ENCODE results near the gene LARGE1.

The LARGE1 gene

GRCh38 chr22:33932997-33933396 is 12.7 kb upstream of the LARGE1 start:
- Histone ChIP-seq H3K9ac (ENCODE audit: low read depth, low read length) (no peak overlapping the region), H3K4me1 (ENCODE audit: insufficient read depth, low read length) (no peaks in the 10 kb centered on the region), H3K36me3 (ENCODE audit: insufficient read depth, low read length) (no peaks in the 10 kb centered on the region), H2AFZ (ENCODE audit: low read depth, low read length) (no peak overlapping the region), H3K4me3 (ENCODE audit: low read depth in 1 of 2, low read length in 2 of 2) (no peak overlapping the region), H3K27ac (ENCODE audit: low read length) (no peak overlapping the region), H3K9me3 (ENCODE audit: insufficient read depth, low read length, severe bottlenecking) (no peaks in the 10 kb centered on the region), H3K27me3 (ENCODE audit: insufficient read depth, low read length, poor library complexity) (no peaks in the 10 kb centered on the region), H4K20me1 (ENCODE audit: insufficient read depth, low read length) (no peaks in the 10 kb centered on the region), H3K4me2 (ENCODE audit: insufficient read depth, low read length) (no peak overlapping the region), H3K79me2 (ENCODE audit: insufficient read depth, low read length) (no peaks in the 10 kb centered on the region)
- TF ChIP-seq CTCF (IDR thresholded peaks at IDR 0.05; ENCODE audit: borderline replicate concordance, extremely low read depth, low read length, poor library complexity, severe bottlenecking) (no peak), EZH2 (IDR thresholded peaks at IDR 0.05; ENCODE audit: borderline replicate concordance, low read depth, low read length, severe bottlenecking) (no peak)
- DNase-seq (no peak), ATAC-seq (ENCODE audit: insufficient read depth, low read depth) (no peak)

GRCh38 chr22:33931406-33931805 is 11.1 kb upstream of the LARGE1 start:
- H3K4me3 ChIP-seq (ENCODE audit: low read depth in 1 of 2, low read length in 2 of 2): no peak overlapping the region
- no peaks in the 10 kb centered on the region for H4K20me1 ChIP-seq (ENCODE audit: insufficient read depth, low read length)
- no peak overlapping the region for H3K27ac ChIP-seq (ENCODE audit: low read length)
- H3K79me2 ChIP-seq (ENCODE audit: insufficient read depth, low read length): no peaks in the 10 kb centered on the region
- no peaks in the 10 kb centered on the region for H3K9me3 ChIP-seq (ENCODE audit: insufficient read depth, low read length, severe bottlenecking)
- no peak overlapping the region for H3K4me2 ChIP-seq (ENCODE audit: insufficient read depth, low read length)
- H3K4me1 ChIP-seq (ENCODE audit: insufficient read depth, low read length): no peaks in the 10 kb centered on the region
- TF ChIP-seq CTCF (IDR thresholded peaks at IDR 0.05; ENCODE audit: borderline replicate concordance, extremely low read depth, low read length, poor library complexity, severe bottlenecking): no peak
- TF ChIP-seq EZH2 (IDR thresholded peaks at IDR 0.05; ENCODE audit: borderline replicate concordance, low read depth, low read length, severe bottlenecking): no peak
- no peaks in the 10 kb centered on the region for H3K27me3 ChIP-seq (ENCODE audit: insufficient read depth, low read length, poor library complexity)
- no peaks in the 10 kb centered on the region for H3K36me3 ChIP-seq (ENCODE audit: insufficient read depth, low read length)
- DNase-seq: no peak
- H2AFZ ChIP-seq (ENCODE audit: low read depth, low read length): no peak overlapping the region
- ATAC-seq (ENCODE audit: insufficient read depth, low read depth): no peak
- H3K9ac ChIP-seq (ENCODE audit: low read depth, low read length): no peak overlapping the region

GRCh38 chr22:33927752-33928151 is 7.5 kb upstream of the LARGE1 start:
- Histone ChIP-seq H2AFZ (ENCODE audit: low read depth, low read length) (no peak overlapping the region), H3K9me3 (ENCODE audit: insufficient read depth, low read length, severe bottlenecking) (no peaks in the 10 kb centered on the region), H3K4me3 (ENCODE audit: low read depth in 1 of 2, low read length in 2 of 2) (no peak overlapping the region), H3K27me3 (ENCODE audit: insufficient read depth, low read length, poor library complexity) (no peaks in the 10 kb centered on the region), H3K79me2 (ENCODE audit: insufficient read depth, low read length) (no peaks in the 10 kb centered on the region), H3K4me1 (ENCODE audit: insufficient read depth, low read length) (no peaks in the 10 kb centered on the region), H3K4me2 (ENCODE audit: insufficient read depth, low read length) (no peak overlapping the region), H3K36me3 (ENCODE audit: insufficient read depth, low read length) (no peaks in the 10 kb centered on the region), H4K20me1 (ENCODE audit: insufficient read depth, low read length) (no peaks in the 10 kb centered on the region), H3K27ac (ENCODE audit: low read length) (no peak overlapping the region), H3K9ac (ENCODE audit: low read depth, low read length) (no peak overlapping the region)
- DNase-seq: no peak
- ATAC-seq (ENCODE audit: insufficient read depth, low read depth): no peak
- no peak for TF ChIP-seq CTCF (IDR thresholded peaks at IDR 0.05; ENCODE audit: borderline replicate concordance, extremely low read depth, low read length, poor library complexity, severe bottlenecking)
- TF ChIP-seq EZH2 (IDR thresholded peaks at IDR 0.05; ENCODE audit: borderline replicate concordance, low read depth, low read length, severe bottlenecking): no peak

GRCh38 chr22:33925194-33925593 is 4.9 kb upstream of the LARGE1 start:
- Histone ChIP-seq H3K9ac (ENCODE audit: low read depth, low read length) (no peak overlapping the region), H3K79me2 (ENCODE audit: insufficient read depth, low read length) (no peaks in the 10 kb centered on the region), H3K36me3 (ENCODE audit: insufficient read depth, low read length) (no peaks in the 10 kb centered on the region), H3K9me3 (ENCODE audit: insufficient read depth, low read length, severe bottlenecking) (no peaks in the 10 kb centered on the region), H4K20me1 (ENCODE audit: insufficient read depth, low read length) (no peaks in the 10 kb centered on the region), H3K4me2 (ENCODE audit: insufficient read depth, low read length) (no peak overlapping the region), H3K27ac (ENCODE audit: low read length) (no peak overlapping the region), H2AFZ (ENCODE audit: low read depth, low read length) (no peak overlapping the region), H3K4me1 (ENCODE audit: insufficient read depth, low read length) (no peaks in the 10 kb centered on the region), H3K4me3 (ENCODE audit: low read depth in 1 of 2, low read length in 2 of 2) (no peak overlapping the region), H3K27me3 (ENCODE audit: insufficient read depth, low read length, poor library complexity) (no peaks in the 10 kb centered on the region)
- ATAC-seq (ENCODE audit: insufficient read depth, low read depth): no peak
- DNase-seq: no peak
- no peak for TF ChIP-seq EZH2 (IDR thresholded peaks at IDR 0.05; ENCODE audit: borderline replicate concordance, low read depth, low read length, severe bottlenecking)
- no peak for TF ChIP-seq CTCF (IDR thresholded peaks at IDR 0.05; ENCODE audit: borderline replicate concordance, extremely low read depth, low read length, poor library complexity, severe bottlenecking)

Measured in DND-41 (cell line).